ENCODE results near the gene CFTR. TPM values are rescaled to one million over a fixed set of nuclear protein-coding genes. Genes with fewer than 3 reads are reported as not detected.
A peak's percentile ranks its signal among the peaks of the same experiment; 100 is the strongest.

The CFTR gene
- polyA plus RNA-seq (not detected in 3 replicates), polyA minus RNA-seq (not detected in 3 replicates)
- not detected for polyA plus RNA-seq (2011; ENCODE audit: low read depth)
- not detected in 2 replicates for polyA plus RNA-seq (2011; cell fraction: cytosol; rRNA removed)
- not detected in 2 replicates for polyA plus RNA-seq (2011; cell fraction: nucleus; rRNA removed)
- polyA plus RNA-seq (2012; ENCODE audit: low replicate concordance), result not detected in 2 replicates
- not detected for polyA minus RNA-seq (2011; cell fraction: cytosol; rRNA and poly(A)+ RNA removed)
- polyA minus RNA-seq (2011; cell fraction: nucleus; rRNA and poly(A)+ RNA removed), result not detected in 2 replicates

DNA sequence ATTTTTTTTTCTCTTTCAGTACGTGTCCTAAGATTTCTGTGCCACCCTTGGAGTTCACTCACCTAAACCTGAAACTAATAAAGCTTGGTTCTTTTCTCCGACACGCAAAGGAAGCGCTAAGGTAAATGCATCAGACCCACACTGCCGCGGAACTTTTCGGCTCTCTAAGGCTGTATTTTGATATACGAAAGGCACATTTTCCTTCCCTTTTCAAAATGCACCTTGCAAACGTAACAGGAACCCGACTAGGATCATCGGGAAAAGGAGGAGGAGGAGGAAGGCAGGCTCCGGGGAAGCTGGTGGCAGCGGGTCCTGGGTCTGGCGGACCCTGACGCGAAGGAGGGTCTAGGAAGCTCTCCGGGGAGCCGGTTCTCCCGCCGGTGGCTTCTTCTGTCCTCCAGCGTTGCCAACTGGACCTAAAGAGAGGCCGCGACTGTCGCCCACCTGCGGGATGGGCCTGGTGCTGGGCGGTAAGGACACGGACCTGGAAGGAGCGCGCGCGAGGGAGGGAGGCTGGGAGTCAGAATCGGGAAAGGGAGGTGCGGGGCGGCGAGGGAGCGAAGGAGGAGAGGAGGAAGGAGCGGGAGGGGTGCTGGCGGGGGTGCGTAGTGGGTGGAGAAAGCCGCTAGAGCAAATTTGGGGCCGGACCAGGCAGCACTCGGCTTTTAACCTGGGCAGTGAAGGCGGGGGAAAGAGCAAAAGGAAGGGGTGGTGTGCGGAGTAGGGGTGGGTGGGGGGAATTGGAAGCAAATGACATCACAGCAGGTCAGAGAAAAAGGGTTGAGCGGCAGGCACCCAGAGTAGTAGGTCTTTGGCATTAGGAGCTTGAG lies at the start of gene CFTR:
Gene CFTR, plus strand, starts transcription at position 801 of the 830 bp plus-strand sequence. CDS start 70 bp downstream, outside the sequence.
- peaks cover 20% of the 10 kb centered on the region for H3K27me3 ChIP-seq (ENCODE audit: control insufficient read depth, extremely low read depth, insufficient read depth, low read length)
- DNase-seq (ENCODE audit: low read depth, low spot score) (no peak), FAIRE-seq (no peak)
- no peaks in the 10 kb centered on the region for H4K20me1 ChIP-seq (ENCODE audit: control insufficient read depth, extremely low read depth, insufficient read depth, low read length)
- H3K9me1 ChIP-seq (ENCODE audit: control insufficient read depth, extremely low read depth, insufficient read depth, low read length), result no peaks in the 10 kb centered on the region
- no peak within 1 kb of the TSS for H3K27ac ChIP-seq (ENCODE audit: control insufficient read depth, insufficient read depth, low read length)
- H3K4me1 ChIP-seq (ENCODE audit: control insufficient read depth, extremely low read depth, insufficient read depth, low read length), result no peaks in the 10 kb centered on the region
- peak within 1 kb of the TSS; percentile 12 for H3K4me2 ChIP-seq (ENCODE audit: control insufficient read depth, extremely low read depth, insufficient read depth, low read depth, low read length)
- no peaks in the 10 kb centered on the region for H3K36me3 ChIP-seq (ENCODE audit: control insufficient read depth in 2 of 2, extremely low read depth in 1 of 2, insufficient read depth in 2 of 2, low read length in 2 of 2)
- H2AFZ ChIP-seq (ENCODE audit: control insufficient read depth, low read length), result no peak within 1 kb of the TSS
- H3K79me2 ChIP-seq (ENCODE audit: control insufficient read depth, insufficient read depth, low read length), result no peaks in the 10 kb centered on the region
- dilution Hi-C loops (cut with MboI; ENCODE audit: extremely low pct_ligation_motif_present, low sequenced_read_pairs), result no loop called here
- no peaks in the 10 kb centered on the region for H3K9me3 ChIP-seq (ENCODE audit: control insufficient read depth, low read depth, low read length)
- H3K9ac ChIP-seq (ENCODE audit: control insufficient read depth, extremely low read depth, insufficient read depth, low read length), result no peak within 1 kb of the TSS
- no peak within 1 kb of the TSS for H3K4me3 ChIP-seq (ENCODE audit: control insufficient read depth in 2 of 3, extremely low read depth in 1 of 3, insufficient read depth in 2 of 3, low read depth in 1 of 3, low read length in 3 of 3)
- TF ChIP-seq EZH2 (IDR thresholded peaks at IDR 0.05; ENCODE audit: low read length), result peak; percentile 90
- TF ChIP-seq, protein P1, sequence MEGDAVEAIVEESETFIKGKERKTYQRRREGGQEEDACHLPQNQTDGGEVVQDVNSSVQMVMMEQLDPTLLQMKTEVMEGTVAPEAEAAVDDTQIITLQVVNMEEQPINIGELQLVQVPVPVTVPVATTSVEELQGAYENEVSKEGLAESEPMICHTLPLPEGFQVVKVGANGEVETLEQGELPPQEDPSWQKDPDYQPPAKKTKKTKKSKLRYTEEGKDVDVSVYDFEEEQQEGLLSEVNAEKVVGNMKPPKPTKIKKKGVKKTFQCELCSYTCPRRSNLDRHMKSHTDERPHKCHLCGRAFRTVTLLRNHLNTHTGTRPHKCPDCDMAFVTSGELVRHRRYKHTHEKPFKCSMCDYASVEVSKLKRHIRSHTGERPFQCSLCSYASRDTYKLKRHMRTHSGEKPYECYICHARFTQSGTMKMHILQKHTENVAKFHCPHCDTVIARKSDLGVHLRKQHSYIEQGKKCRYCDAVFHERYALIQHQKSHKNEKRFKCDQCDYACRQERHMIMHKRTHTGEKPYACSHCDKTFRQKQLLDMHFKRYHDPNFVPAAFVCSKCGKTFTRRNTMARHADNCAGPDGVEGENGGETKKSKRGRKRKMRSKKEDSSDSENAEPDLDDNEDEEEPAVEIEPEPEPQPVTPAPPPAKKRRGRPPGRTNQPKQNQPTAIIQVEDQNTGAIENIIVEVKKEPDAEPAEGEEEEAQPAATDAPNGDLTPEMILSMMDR (optimal IDR thresholded peaks at IDR 0.05 in 1 of 3, IDR thresholded peaks at IDR 0.05 in 1 of 3, conservative IDR thresholded peaks at IDR 0.05 in 1 of 3; ENCODE audit: extremely low read depth in 1 of 3, insufficient read depth in 2 of 3, low read length in 3 of 3), result no peak

- no peaks in the 10 kb centered on the region for H3K9me3 ChIP-seq (ENCODE audit: control insufficient read depth, low read depth, low read length)
- no peaks in the 10 kb centered on the region for H3K9me1 ChIP-seq (ENCODE audit: control insufficient read depth, extremely low read depth, insufficient read depth, low read length)
- no peak for TF ChIP-seq EZH2 (IDR thresholded peaks at IDR 0.05; ENCODE audit: low read length)
- TF ChIP-seq, protein P1 (optimal IDR thresholded peaks at IDR 0.05 in 1 of 3, IDR thresholded peaks at IDR 0.05 in 1 of 3, conservative IDR thresholded peaks at IDR 0.05 in 1 of 3; ENCODE audit: extremely low read depth in 1 of 3, insufficient read depth in 2 of 3, low read length in 3 of 3), result no peak
- peak; percentile 81 for FAIRE-seq
- H3K36me3 ChIP-seq (ENCODE audit: control insufficient read depth in 2 of 2, extremely low read depth in 1 of 2, insufficient read depth in 2 of 2, low read length in 2 of 2), result no peaks in the 10 kb centered on the region
- no peaks in the 10 kb centered on the region for H3K79me2 ChIP-seq (ENCODE audit: control insufficient read depth, insufficient read depth, low read length)
- DNase-seq (ENCODE audit: low read depth, low spot score), result no peak
- no peaks in the 10 kb centered on the region for H3K4me1 ChIP-seq (ENCODE audit: control insufficient read depth, extremely low read depth, insufficient read depth, low read length)
- no peak overlapping the region for H3K9ac ChIP-seq (ENCODE audit: control insufficient read depth, extremely low read depth, insufficient read depth, low read length)
- no peak overlapping the region for H3K4me3 ChIP-seq (ENCODE audit: control insufficient read depth in 2 of 3, extremely low read depth in 1 of 3, insufficient read depth in 2 of 3, low read depth in 1 of 3, low read length in 3 of 3)
- dilution Hi-C loops (cut with MboI; ENCODE audit: extremely low pct_ligation_motif_present, low sequenced_read_pairs), result no loop called here
- H3K27ac ChIP-seq (ENCODE audit: control insufficient read depth, insufficient read depth, low read length), result no peak overlapping the region
- H4K20me1 ChIP-seq (ENCODE audit: control insufficient read depth, extremely low read depth, insufficient read depth, low read length), result no peaks in the 10 kb centered on the region
- no peak overlapping the region for H2AFZ ChIP-seq (ENCODE audit: control insufficient read depth, low read length)
- no peak overlapping the region for H3K4me2 ChIP-seq (ENCODE audit: control insufficient read depth, extremely low read depth, insufficient read depth, low read depth, low read length)
- H3K27me3 ChIP-seq (ENCODE audit: control insufficient read depth, extremely low read depth, insufficient read depth, low read length), result no peaks in the 10 kb centered on the region
These were observed 44.3 kb upstream of the CFTR start for GRCh38 chr7:117435475-117436043.

Measured in keratinocyte (primary cell).